ENCODE results near the gene PLA2G5.
"Not testable (repeated sequence)": the region's sequence is repeated elsewhere in the genome, so short reads cannot be mapped to it uniquely, and the experiment has no call there.

Gene PLA2G5

GRCh38 chr1:20123722-20124455 lies 53.9 kb downstream of the PLA2G5 start:
- no peak for DNase-seq

DNA sequence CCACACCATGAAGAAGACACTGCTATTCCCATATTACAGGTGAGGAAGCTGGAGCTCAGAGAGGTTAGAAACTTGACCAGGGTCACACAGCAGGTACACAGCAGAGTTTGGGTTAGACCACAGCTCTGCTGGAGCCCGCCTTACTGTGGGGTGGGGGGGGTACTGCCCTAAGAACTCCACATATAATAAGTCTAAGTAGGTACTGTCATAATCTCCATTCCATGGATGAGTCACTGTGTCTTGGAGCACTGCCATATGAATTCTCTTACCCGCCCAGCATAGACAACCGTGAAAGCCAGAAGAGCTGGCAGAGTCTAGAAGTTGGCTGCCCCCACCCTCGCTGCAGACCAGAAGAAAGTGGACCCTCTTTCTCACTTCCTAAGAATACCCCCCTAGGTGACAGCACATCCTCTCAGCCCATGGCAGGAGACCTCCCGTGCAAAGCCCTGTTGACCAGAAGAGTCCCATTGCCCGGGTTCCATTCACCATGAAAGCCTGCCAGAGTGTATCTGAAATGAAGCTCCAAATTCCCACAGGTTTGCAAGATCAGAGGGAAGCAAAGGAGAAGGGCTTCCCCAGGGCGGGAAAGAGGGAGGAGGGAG lies 54.6 kb downstream of the PLA2G5 start:
- DNase-seq: no peak

DNA sequence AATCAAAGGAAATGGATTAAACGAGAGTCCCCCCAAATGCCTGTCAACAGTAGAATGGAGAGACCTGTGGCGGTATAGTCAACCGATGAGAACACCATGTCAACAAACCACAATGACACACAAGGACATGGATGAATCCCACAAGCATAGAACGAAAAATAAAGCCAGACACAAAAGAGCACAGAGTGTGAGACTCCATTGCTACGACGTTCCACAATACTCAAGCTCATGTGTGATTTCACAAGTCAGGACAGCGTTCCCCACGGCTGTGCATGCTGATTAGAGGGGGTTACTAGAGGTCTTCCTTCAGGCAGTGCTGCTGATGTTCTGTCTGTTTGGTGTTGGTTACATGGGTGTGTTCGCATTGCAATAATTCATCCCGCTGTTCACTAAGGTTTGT lies 55.1 kb downstream of the PLA2G5 start:
- no peak for DNase-seq

- DNase-seq: no peak
These were observed 56.2 kb downstream of the PLA2G5 start for GRCh38 chr1:20126041-20126805.

GRCh38 chr1:20126806-20127440 lies 56.9 kb downstream of the PLA2G5 start:
- DNase-seq: no peak

- DNase-seq: not testable (repeated sequence)
These were observed 60.5 kb downstream of the PLA2G5 start for GRCh38 chr1:20130518-20130917.

GRCh38 chr1:20134995-20135394 lies 65.0 kb downstream of the PLA2G5 start:
- no peak for DNase-seq

DNA sequence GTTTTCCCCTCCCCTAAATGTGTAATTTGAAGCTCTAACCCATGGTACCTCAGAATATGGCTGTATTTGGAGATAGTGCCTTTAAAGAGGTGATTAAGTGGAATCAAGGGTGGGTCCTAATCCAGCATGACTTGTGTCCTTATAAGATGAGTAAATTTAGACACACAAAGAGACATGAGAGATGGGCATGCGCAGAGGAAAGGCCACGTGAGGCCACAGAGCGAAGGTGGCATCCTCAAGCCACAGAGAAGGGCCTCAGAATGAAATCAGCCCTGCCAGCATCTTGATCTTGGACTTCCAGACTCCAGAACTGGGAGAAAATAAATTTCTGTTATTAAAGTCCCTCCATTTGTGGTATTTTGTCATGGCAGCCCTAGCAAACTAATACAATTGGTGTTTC lies 66.3 kb downstream of the PLA2G5 start:
- DNase-seq: no peak

- DNase-seq: no peak
These were observed 67.1 kb downstream of the PLA2G5 start for GRCh38 chr1:20137055-20137454.

GRCh38 chr1:20137604-20138003 lies 67.6 kb downstream of the PLA2G5 start:
- no peak for DNase-seq

DNA sequence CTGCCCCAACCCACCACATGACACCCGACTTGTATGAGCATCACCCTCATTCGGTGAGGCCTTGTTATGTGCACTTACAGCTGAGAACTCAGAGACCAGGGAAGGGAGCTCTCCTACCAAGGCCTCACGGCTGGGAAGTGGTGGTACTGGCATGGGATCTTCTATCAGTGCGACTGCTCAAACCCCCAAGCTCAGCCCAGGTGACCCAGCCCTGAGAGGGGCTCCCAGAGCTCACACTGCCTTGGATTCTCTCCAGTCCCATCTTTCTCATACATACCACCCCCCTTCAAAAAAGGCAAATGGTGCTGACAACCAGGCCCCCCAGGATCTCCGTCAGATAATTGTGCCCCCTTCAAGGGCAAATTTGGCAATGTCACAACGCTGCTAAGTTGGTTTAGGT lies 68.4 kb downstream of the PLA2G5 start:
- no peak for DNase-seq

GRCh38 chr1:20138961-20139550 lies 69.1 kb downstream of the PLA2G5 start, which contains the start of gene PLA2G2F:
TSS of gene PLA2G2F (plus strand) at chr1:20139323. CDS start at chr1:20139428, 105 bp downstream.
- DNase-seq: no peak

DNA sequence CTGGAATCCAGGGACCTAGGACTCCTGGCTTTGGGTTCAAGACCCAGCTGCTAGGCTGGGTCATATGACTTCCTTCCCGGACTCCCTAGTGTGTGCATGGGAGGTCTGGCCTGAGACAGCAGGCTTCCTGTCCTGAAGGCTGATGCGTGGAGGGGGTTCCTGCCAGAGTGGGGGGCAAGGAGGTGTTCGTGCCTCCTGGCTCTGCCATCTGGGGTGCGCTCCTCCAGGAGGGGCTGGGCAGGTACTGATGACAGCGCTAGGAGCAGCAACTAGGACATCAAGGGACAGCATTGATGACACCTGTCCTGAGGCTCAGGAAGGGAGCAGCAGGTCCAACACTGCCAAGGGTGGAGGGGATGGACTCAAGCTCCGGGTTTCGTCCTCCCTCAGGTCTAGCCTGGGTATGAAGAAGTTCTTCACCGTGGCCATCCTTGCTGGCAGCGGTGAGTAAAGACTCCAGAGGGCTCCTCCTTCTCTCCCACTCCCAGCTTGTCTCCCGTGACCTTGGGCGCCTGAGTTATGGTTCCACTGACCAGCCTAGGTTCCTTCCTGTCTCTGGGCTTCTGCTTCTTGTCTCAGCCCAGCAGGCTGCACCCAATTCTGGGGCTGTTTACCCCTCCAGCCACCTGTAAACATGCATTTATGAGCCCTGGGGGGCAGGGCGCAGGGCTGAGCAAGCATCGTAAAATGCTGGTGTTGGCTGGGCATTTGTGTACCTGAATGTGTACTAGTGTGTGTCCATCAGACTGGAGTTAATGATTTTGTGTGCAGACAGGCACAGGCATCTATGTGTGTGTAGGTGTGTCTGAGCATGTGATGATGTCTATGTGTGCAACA lies 70.0 kb downstream of the PLA2G5 start:
- DNase-seq: no peak

GRCh38 chr1:20141001-20141400 lies 71.0 kb downstream of the PLA2G5 start:
- no peak for DNase-seq

- DNase-seq: no peak
These were observed 71.5 kb downstream of the PLA2G5 start for GRCh38 chr1:20141466-20141865.

Data from NCI-H1105 treated with DMSO at 0.1 percent for 48 hours (cell line).